Skin epidermis (tissue), 12 donors: ENCODE results near the gene TLDC2.
A peak's percentile ranks its signal among the peaks of the same experiment; 100 is the strongest.
"Not testable (repeated sequence)": the region's sequence is repeated elsewhere in the genome, so short reads cannot be mapped to it uniquely, and the experiment has no call there.

Source experiments
- H3K27ac ChIP-seq, 21 experiments: fragments of 200-600 bp; sonication (generic) in 11 of 21; one replicate each; pipeline ENCODE4 v1.5.0; 2020; ENCODE audit warnings: mild to moderate bottlenecking in 3 of 21, inconsistent platforms in 2 of 21, moderate library complexity in 2 of 21
- H3K4me3 ChIP-seq, 7 experiments: fragments of 200-600 bp; sonication (generic) in 2 of 7; one replicate each; pipeline ENCODE4 v1.5.0; 2020; ENCODE audit warnings: inconsistent platforms in 2 of 7, mild to moderate bottlenecking in 2 of 7, moderate library complexity in 1 of 7

The TLDC2 gene

DNA sequence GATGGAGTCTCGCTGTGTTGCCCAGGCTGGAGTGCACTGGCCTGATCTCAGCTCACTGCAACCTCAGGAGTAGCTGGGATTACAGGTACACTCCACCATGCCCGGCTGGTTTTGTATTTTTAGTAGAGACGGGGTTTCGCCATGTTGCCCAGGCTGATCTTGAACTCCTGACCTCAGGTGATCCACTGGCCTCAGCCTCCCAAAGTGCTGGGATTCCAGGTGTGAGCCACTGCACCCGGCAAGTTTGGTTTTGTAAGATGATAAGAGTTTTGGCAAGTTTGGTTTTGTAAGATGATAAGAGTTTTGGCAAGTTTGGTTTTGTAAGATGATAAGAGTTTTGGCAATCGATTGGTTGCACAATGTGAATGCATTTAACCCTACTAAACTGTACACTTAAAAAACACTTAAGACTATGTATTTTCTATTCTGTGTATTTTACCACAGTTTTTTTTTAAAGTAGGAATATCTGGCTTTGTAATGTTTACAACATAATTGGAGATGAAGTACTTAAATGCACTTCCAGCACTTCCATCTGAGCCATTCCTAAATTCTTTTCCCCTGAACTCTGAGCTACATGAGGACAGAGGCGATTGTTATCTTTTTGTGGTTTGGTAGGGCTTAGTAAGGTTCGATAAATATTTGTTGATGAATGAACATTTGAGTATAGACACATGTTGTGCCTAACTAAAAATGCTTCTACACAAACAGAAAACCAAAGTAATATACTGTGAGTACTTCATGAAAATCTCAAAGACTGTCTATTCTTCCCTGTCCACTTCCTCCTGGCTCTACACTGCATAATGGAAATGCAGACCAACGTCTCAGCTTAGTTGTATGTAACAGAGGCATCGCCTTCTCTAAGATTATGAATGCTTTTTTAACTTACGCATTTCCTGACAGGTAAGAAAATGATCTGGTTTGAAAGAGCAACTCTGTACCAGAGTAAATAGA lies 56.8 kb downstream of the TLDC2 start:
- H3K4me3 ChIP-seq, result no peak overlapping the region
- peak overlapping the region in 1 of 21 experiments; percentile 14 for H3K27ac ChIP-seq

DNA sequence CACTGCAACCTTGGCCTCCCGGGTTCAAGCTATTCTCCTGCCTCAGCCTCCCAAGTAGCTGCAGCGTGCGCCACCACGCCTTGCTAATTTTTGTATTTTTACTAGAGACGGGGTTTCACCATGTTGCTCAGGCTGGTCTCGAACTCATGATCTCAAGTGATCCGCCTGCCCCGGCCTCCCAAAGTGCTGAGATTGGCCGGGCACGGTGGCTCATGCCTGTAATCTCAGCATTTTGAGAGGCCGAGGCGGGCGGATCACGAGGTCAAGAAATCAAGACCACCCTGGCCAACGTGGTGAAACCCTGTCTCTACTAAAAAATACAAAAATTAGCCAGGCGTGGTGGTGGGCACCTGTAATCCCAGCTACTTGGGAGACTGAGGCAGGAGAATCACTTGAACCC lies 57.6 kb downstream of the TLDC2 start:
- H3K27ac ChIP-seq, H3K4me3 ChIP-seq: not testable (repeated sequence)

DNA sequence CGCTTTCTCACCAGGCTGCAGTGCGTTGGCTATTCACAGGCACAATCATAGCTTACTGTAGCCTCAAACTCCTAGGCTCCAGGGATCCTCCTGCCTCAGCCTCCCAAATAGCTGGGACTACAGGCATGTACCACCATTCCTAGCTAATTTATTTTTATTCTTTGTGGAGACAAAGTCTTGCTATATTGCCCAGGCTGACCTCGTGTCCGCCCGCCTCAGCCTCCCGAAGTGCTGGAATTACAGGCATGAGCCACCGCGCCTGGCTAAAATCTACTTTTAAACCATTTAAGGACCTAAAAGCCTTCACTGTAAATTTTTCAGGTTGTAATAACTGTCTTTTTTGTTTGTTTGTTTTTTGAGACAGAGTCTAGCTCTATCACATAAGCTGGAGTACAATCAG lies 60.4 kb downstream of the TLDC2 start:
- no peak overlapping the region for H3K4me3 ChIP-seq
- peak overlapping the region in 3 of 21 experiments; percentile 3 to 61 (median 26) for H3K27ac ChIP-seq

DNA sequence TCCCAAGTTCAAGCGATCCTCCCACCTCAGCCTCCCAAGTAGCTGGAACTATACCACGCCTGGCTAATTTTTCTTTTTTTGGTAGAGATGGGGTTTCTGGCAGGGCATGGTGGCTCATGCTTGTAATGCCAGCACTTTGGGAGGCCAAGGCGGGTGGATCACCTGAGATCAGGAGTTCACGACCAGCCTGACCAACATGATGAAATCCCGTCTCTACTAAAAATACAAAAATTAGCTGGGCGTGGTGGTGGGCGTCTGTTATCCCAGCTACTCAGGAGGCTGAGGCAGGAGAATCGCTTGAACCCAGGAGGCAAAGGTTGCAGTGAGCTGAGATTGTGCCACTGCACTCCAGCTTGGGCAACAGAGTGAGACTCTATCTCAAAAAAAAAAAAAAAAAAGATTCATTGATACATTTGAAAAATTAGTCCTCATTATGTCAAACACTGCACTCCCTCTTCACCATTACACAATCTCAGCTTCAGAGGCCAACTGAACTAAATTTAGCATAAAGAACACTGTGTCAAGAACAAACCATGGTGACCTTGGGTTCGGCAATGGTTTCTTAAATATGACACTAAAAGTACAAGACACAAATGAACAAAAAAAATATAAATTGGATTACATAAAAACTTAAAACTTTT lies 60.9 kb downstream of the TLDC2 start:
- H3K27ac ChIP-seq, result peak overlapping the region in 2 of 21 experiments; percentile 3 to 61
- H3K4me3 ChIP-seq, result not testable (repeated sequence)

DNA sequence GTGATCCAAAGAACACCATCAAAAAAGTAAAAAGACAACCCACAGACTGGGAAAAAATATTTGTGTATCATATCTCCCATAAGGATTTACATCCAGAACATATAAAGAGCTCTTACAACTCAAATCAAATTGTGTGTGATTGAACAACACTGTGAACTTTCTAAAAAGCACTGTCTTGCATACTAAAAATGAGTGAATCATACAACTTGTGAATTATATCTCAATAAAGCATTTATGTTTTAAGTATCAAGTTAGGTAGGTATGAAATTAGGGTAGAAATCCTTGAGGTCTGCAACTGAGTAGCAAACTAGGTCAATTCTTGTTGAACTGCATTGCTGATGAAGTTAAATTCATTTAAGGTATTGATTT lies 61.4 kb downstream of the TLDC2 start:
- Histone ChIP-seq H3K27ac (no peak overlapping the region), H3K4me3 (no peak overlapping the region)

DNA sequence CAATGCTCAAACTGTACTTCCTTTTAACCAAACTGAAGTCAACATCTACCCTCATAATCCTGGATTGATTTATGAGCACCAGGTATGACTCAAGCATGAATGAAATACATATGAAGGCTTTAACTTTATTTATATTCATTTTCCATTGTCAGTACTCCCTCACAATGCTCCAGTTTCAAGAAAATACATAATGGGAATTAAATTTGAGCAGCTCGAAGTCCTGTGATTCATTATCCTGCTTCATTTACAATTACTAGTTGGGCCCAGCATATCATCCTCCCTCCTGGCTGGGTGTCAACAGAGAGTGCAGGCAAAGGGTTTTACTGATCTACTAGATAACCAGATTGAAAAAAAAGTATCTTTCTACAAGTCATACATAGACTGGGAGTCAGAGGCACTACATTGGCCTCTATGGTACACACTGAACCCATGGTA lies 65.5 kb downstream of the TLDC2 start:
- no peak overlapping the region for H3K4me3 ChIP-seq
- H3K27ac ChIP-seq, result peak overlapping the region in 16 of 21 experiments; percentile 0 to 87 (median 54)
